ENCODE data around the gene PAPOLB.
A peak's percentile ranks its signal among the peaks of the same experiment; 100 is the strongest.
"Not testable (repeated sequence)": the region's sequence is repeated elsewhere in the genome, so short reads cannot be mapped to it uniquely, and the experiment has no call there.

The PAPOLB gene

GRCh38 chr7:4861673-4862072 lies at the start of gene PAPOLB:
TSS of gene PAPOLB (minus strand) at chr7:4862030. CDS start at chr7:4861810, 220 bp downstream.
- peak within 1 kb of the TSS; percentile 85 for H3K27ac Mint-ChIP-seq
- H3K9me3 Mint-ChIP-seq = peaks cover 8 to 11% of the 10 kb centered on the region in 2 donors
- peaks cover 8 to 11% of the 10 kb centered on the region in 2 donors for H3K4me1 Mint-ChIP-seq
- ATAC-seq (replicated peaks) = peak; percentile 71 to 78
- peak within 1 kb of the TSS; percentile 77 to 83 for H3K4me3 Mint-ChIP-seq
- H3K27me3 Mint-ChIP-seq = peaks cover 38 to 55% of the 10 kb centered on the region in 2 donors
- DNase-seq = peak; percentile 32
- H3K36me3 Mint-ChIP-seq = peaks cover 0 to 4% of the 10 kb centered on the region in 2 donors

GRCh38 chr7:4911111-4911828 lies 49.4 kb upstream of the PAPOLB start:
- Mint-ChIP-seq H3K27ac (no peak overlapping the region), H3K9me3 (peaks cover 0 to 4% of the 10 kb centered on the region in 2 donors), H3K36me3 (no peaks in the 10 kb centered on the region), H3K4me1 (no peaks in the 10 kb centered on the region), H3K4me3 (no peak overlapping the region), H3K27me3 (peaks cover 6 to 10% of the 10 kb centered on the region in 2 donors)
- no peak for ATAC-seq (replicated peaks)
- DNase-seq = no peak

GRCh38 chr7:4906682-4907081 lies 44.9 kb upstream of the PAPOLB start:
- no peak for DNase-seq
- no peak for ATAC-seq (replicated peaks)
- H3K27ac Mint-ChIP-seq = no peak overlapping the region

GRCh38 chr7:4905171-4905570 lies 43.3 kb upstream of the PAPOLB start:
- H3K4me1 Mint-ChIP-seq = peaks cover 3 to 5% of the 10 kb centered on the region in 2 donors
- H3K27me3 Mint-ChIP-seq = peaks cover 21 to 24% of the 10 kb centered on the region in 2 donors
- H3K36me3 Mint-ChIP-seq = no peaks in the 10 kb centered on the region
- H3K4me3 Mint-ChIP-seq = no peak overlapping the region
- peaks cover 5 to 7% of the 10 kb centered on the region in 2 donors for H3K9me3 Mint-ChIP-seq
- DNase-seq = no peak
- no peak for ATAC-seq (replicated peaks)
- no peak overlapping the region for H3K27ac Mint-ChIP-seq

More at GRCh38 chr7:4906682-4907081, 44.9 kb upstream of the PAPOLB start:
- Mint-ChIP-seq H3K9me3 (peaks cover 5 to 7% of the 10 kb centered on the region in 2 donors), H3K36me3 (no peaks in the 10 kb centered on the region), H3K4me1 (peaks cover 0 to 5% of the 10 kb centered on the region in 2 donors), H3K27me3 (peaks cover 16 to 28% of the 10 kb centered on the region in 2 donors), H3K4me3 (no peak overlapping the region)

- ATAC-seq (replicated peaks) = no peak
- H3K4me3 Mint-ChIP-seq = no peak overlapping the region
- H3K4me1 Mint-ChIP-seq = peaks cover 3 to 5% of the 10 kb centered on the region in 2 donors
- H3K27me3 Mint-ChIP-seq = peaks cover 25 to 28% of the 10 kb centered on the region in 2 donors
- no peak overlapping the region for H3K27ac Mint-ChIP-seq
- H3K36me3 Mint-ChIP-seq = no peaks in the 10 kb centered on the region
- no peak for DNase-seq
- H3K9me3 Mint-ChIP-seq = peaks cover 5 to 7% of the 10 kb centered on the region in 2 donors
Observed at GRCh38 chr7:4904346-4904745, 42.5 kb upstream of the PAPOLB start.

- no peak for ATAC-seq (replicated peaks)
Observed at GRCh38 chr7:4895766-4896165, 33.9 kb upstream of the PAPOLB start.

GRCh38 chr7:4894482-4894881 lies 32.7 kb upstream of the PAPOLB start:
- peaks cover 9 to 12% of the 10 kb centered on the region in 2 donors for H3K9me3 Mint-ChIP-seq
- H3K27ac Mint-ChIP-seq = no peak overlapping the region
- H3K4me3 Mint-ChIP-seq = no peak overlapping the region
- ATAC-seq (replicated peaks) = no peak
- H3K4me1 Mint-ChIP-seq = no peaks in the 10 kb centered on the region
- DNase-seq = no peak
- H3K36me3 Mint-ChIP-seq = no peaks in the 10 kb centered on the region
- H3K27me3 Mint-ChIP-seq = peaks cover 12 to 32% of the 10 kb centered on the region in 2 donors

More at GRCh38 chr7:4895766-4896165, 33.9 kb upstream of the PAPOLB start:
- no peak overlapping the region for H3K4me3 Mint-ChIP-seq
- no peaks in the 10 kb centered on the region for H3K36me3 Mint-ChIP-seq
- peaks cover 0 to 3% of the 10 kb centered on the region in 2 donors for H3K4me1 Mint-ChIP-seq
- no peak for DNase-seq
- H3K27me3 Mint-ChIP-seq = peaks cover 19 to 37% of the 10 kb centered on the region in 2 donors
- H3K9me3 Mint-ChIP-seq = peaks cover 9 to 12% of the 10 kb centered on the region in 2 donors
- no peak overlapping the region for H3K27ac Mint-ChIP-seq

- Mint-ChIP-seq H3K4me3 (no peak overlapping the region), H3K4me1 (no peaks in the 10 kb centered on the region), H3K27me3 (peaks cover 12 to 34% of the 10 kb centered on the region in 2 donors), H3K36me3 (no peaks in the 10 kb centered on the region), H3K9me3 (peaks cover 9 to 12% of the 10 kb centered on the region in 2 donors), H3K27ac (no peak overlapping the region)
- DNase-seq (no peak), ATAC-seq (replicated peaks) (no peak)
Observed at GRCh38 chr7:4893929-4894475, 32.2 kb upstream of the PAPOLB start.

- H3K4me3 Mint-ChIP-seq; H3K27ac Mint-ChIP-seq; ATAC-seq (replicated peaks); DNase-seq; H3K4me1 Mint-ChIP-seq; H3K9me3 Mint-ChIP-seq; H3K36me3 Mint-ChIP-seq: not testable (repeated sequence)
- peaks cover 9 to 33% of the 10 kb centered on the region in 2 donors for H3K27me3 Mint-ChIP-seq
Observed at GRCh38 chr7:4893188-4893587, 31.4 kb upstream of the PAPOLB start.

- H3K4me3 Mint-ChIP-seq; H3K4me1 Mint-ChIP-seq; DNase-seq; H3K36me3 Mint-ChIP-seq; H3K9me3 Mint-ChIP-seq; ATAC-seq (replicated peaks); H3K27ac Mint-ChIP-seq: not testable (repeated sequence)
- peaks cover 17 to 41% of the 10 kb centered on the region in 2 donors for H3K27me3 Mint-ChIP-seq
Observed at GRCh38 chr7:4891522-4891921, 29.7 kb upstream of the PAPOLB start.

GRCh38 chr7:4889682-4890081 lies 27.9 kb upstream of the PAPOLB start:
- H3K4me1 Mint-ChIP-seq = no peaks in the 10 kb centered on the region
- H3K36me3 Mint-ChIP-seq = no peaks in the 10 kb centered on the region
- no peak for DNase-seq
- H3K27ac Mint-ChIP-seq = no peak overlapping the region
- no peak overlapping the region for H3K4me3 Mint-ChIP-seq
- no peak for ATAC-seq (replicated peaks)
- H3K27me3 Mint-ChIP-seq = peaks cover 30 to 53% of the 10 kb centered on the region in 2 donors
- H3K9me3 Mint-ChIP-seq = peaks cover 4 to 7% of the 10 kb centered on the region in 2 donors

GRCh38 chr7:4888161-4888560 lies 26.3 kb upstream of the PAPOLB start:
- H3K27me3 Mint-ChIP-seq = peaks cover 39 to 64% of the 10 kb centered on the region in 2 donors
- H3K4me1 Mint-ChIP-seq = peaks cover 2 to 6% of the 10 kb centered on the region in 2 donors
- DNase-seq (no peak), ATAC-seq (replicated peaks) (no peak)
- no peak overlapping the region for H3K4me3 Mint-ChIP-seq
- H3K9me3 Mint-ChIP-seq = peaks cover 0 to 5% of the 10 kb centered on the region in 2 donors
- peaks cover 0 to 1% of the 10 kb centered on the region in 2 donors for H3K36me3 Mint-ChIP-seq
- H3K27ac Mint-ChIP-seq = no peak overlapping the region

GRCh38 chr7:4886671-4887070 lies 24.8 kb upstream of the PAPOLB start:
- Mint-ChIP-seq H3K9me3 (peaks cover 0 to 3% of the 10 kb centered on the region in 2 donors), H3K27ac (no peak overlapping the region), H3K36me3 (peaks cover 0 to 1% of the 10 kb centered on the region in 2 donors), H3K4me1 (peaks cover 9 to 17% of the 10 kb centered on the region in 2 donors), H3K4me3 (no peak overlapping the region), H3K27me3 (peaks cover 50 to 73% of the 10 kb centered on the region in 2 donors)
- DNase-seq = no peak
- ATAC-seq (replicated peaks) = no peak

- Mint-ChIP-seq H3K27ac (no peak overlapping the region), H3K27me3 (peaks cover 49 to 69% of the 10 kb centered on the region in 2 donors)
Observed at GRCh38 chr7:4885317-4885807, 23.5 kb upstream of the PAPOLB start.

More at GRCh38 chr7:4885317-4885807, 23.5 kb upstream of the PAPOLB start:
- peaks cover 9 to 17% of the 10 kb centered on the region in 2 donors for H3K4me1 Mint-ChIP-seq
- no peak for DNase-seq
- ATAC-seq (replicated peaks) = no peak
- H3K36me3 Mint-ChIP-seq = peaks cover 0 to 1% of the 10 kb centered on the region in 2 donors
- peaks cover 0 to 2% of the 10 kb centered on the region in 2 donors for H3K9me3 Mint-ChIP-seq
- H3K4me3 Mint-ChIP-seq = no peak overlapping the region

Measured in stimulated activated naive B cell treated with anti-CD40 and anti-IgM and Interleukin-4, amounts not matched to agents 10 μg/mL and 1 μg/mL and 100 μg/mL, for 72 hours (primary cell).